ENCODE measurements around the gene SERPINA1.
"Not testable (repeated sequence)": the region's sequence is repeated elsewhere in the genome, so short reads cannot be mapped to it uniquely, and the experiment has no call there.

The SERPINA1 gene

GRCh38 chr14:94388384-94389103, at the start of gene SERPINA1:
TSS of gene SERPINA1 (minus strand) at chr14:94388602. CDS start at chr14:94383237, 5,365 bp downstream.
- Mint-ChIP-seq H3K27ac (no peak within 1 kb of the TSS), H3K9me3 (no peaks in the 10 kb centered on the region), H3K36me3 (no peaks in the 10 kb centered on the region), H3K4me1 (peaks cover 15% of the 10 kb centered on the region), H3K27me3 (no peaks in the 10 kb centered on the region), H3K4me3 (no peak within 1 kb of the TSS)

DNA sequence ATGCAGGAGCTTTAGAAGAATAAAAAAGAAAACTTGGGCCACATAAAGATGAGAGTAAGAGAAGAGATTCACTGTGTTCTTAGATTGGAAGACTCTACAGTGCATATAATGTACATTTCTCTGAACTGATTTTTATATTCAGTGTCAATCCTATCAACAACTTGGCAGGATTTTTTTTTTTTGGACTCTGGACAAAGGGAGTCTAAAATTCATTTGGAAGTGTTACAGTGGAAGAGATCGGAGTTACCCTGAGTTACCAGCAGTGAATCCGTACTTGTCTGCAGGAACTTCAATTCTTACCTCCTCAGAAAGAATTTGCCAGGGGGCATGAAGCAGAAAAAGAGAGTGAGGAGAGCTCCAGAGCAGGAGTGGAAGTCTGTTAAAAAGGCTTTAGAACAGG, 40.2 kb upstream of the SERPINA1 start:
- no peaks in the 10 kb centered on the region for H3K9me3 Mint-ChIP-seq
- H3K27me3 Mint-ChIP-seq, result peaks cover 14% of the 10 kb centered on the region
- no peak overlapping the region for H3K4me3 Mint-ChIP-seq
- H3K27ac Mint-ChIP-seq, result no peak overlapping the region
- no peaks in the 10 kb centered on the region for H3K4me1 Mint-ChIP-seq
- H3K36me3 Mint-ChIP-seq, result no peaks in the 10 kb centered on the region

DNA sequence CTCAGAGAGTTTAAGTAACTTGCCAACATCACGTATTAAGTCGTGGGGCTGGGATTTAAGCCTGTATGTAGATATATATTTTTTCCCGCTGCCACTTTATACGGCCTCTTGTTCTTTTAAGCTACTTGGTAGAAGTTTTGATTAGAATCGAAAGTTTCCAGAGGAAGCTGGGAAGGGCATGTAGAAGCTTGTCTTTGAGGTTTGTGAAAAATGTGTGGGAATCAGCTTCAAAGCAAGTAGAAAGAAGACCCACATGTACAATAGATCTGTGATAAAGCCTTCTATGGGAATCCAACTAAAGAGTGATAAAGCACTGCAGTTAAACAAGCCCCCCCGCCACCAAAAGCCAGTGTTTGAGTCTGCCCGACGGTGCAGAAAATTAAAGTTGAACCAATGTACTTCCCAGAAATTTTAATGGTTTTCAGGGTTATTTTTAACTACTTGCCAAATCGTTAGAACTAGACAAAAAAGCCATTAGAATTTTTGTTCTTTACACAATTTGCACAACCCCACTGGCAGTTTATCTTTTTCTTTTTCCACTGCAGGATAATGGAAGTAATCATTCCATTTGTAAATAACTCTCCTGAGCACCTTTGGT, 38.7 kb upstream of the SERPINA1 start:
- no peak overlapping the region for H3K4me3 Mint-ChIP-seq
- no peaks in the 10 kb centered on the region for H3K9me3 Mint-ChIP-seq
- no peak overlapping the region for H3K27ac Mint-ChIP-seq
- peaks cover 18% of the 10 kb centered on the region for H3K27me3 Mint-ChIP-seq
- no peaks in the 10 kb centered on the region for H3K4me1 Mint-ChIP-seq
- H3K36me3 Mint-ChIP-seq, result no peaks in the 10 kb centered on the region

- Mint-ChIP-seq H3K4me3 (no peak overlapping the region), H3K27ac (no peak overlapping the region), H3K27me3 (peaks cover 18% of the 10 kb centered on the region), H3K9me3 (no peaks in the 10 kb centered on the region), H3K36me3 (no peaks in the 10 kb centered on the region), H3K4me1 (no peaks in the 10 kb centered on the region)
Observed at GRCh38 chr14:94426526-94426925, 38.1 kb upstream of the SERPINA1 start.

DNA sequence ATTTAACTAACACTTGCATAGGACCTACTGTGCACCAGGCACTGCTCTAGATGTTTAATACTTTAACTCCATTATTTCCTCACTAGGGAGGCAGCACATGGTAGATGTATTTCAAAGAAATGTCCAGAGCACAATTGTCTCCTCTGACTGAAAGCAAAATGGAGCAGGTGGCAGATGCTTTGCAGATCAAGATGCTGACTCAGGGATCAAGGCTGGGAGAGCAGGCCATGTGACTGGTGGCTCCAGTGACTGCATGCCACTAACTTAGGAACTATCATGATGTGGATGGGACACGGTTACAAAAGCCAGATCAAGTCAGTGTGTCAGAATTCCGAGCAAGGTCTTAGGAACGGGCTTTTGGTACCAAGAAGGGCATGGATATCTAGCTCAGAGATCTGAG, 36.0 kb upstream of the SERPINA1 start:
- Mint-ChIP-seq H3K4me1 (no peaks in the 10 kb centered on the region), H3K36me3 (no peaks in the 10 kb centered on the region), H3K27ac (no peak overlapping the region), H3K4me3 (no peak overlapping the region), H3K9me3 (peaks cover 5% of the 10 kb centered on the region), H3K27me3 (peaks cover 26% of the 10 kb centered on the region)

DNA sequence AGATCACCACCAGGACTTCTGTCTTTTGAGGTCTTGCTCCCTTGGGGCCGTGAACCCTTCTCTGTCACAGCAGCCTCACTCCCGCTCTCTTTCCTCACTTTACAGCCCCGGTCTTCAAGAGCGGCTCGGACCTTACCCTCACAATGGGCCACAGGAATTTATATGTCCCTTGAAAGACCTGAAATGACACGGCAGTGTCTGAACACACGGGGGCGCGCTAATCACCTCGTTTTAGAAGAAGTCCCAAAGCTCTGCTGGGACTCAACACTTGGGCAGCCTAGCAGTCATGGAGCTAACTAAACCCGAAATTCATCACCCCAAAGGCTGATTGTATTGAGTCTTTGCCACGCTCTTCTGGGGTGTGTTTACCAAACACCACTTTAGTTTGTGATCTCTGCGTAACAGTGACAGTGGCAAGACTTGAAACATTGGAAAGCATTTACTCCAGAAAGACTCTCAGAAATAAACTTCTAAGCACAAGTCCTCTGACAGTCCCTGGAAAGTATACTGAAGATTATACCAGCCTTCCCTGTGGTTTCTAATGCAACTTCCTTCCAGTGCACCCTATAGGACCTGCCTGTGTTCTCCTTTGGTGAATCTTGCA, 35.2 kb upstream of the SERPINA1 start:
- peaks cover 5% of the 10 kb centered on the region for H3K9me3 Mint-ChIP-seq
- no peaks in the 10 kb centered on the region for H3K36me3 Mint-ChIP-seq
- H3K4me3 Mint-ChIP-seq, result no peak overlapping the region
- no peaks in the 10 kb centered on the region for H3K4me1 Mint-ChIP-seq
- peaks cover 26% of the 10 kb centered on the region for H3K27me3 Mint-ChIP-seq
- H3K27ac Mint-ChIP-seq, result no peak overlapping the region

- peaks cover 12% of the 10 kb centered on the region for H3K9me3 Mint-ChIP-seq
- no peaks in the 10 kb centered on the region for H3K4me1 Mint-ChIP-seq
- H3K4me3 Mint-ChIP-seq, result no peak overlapping the region
- H3K27me3 Mint-ChIP-seq, result peaks cover 31% of the 10 kb centered on the region
- H3K36me3 Mint-ChIP-seq, result no peaks in the 10 kb centered on the region
- no peak overlapping the region for H3K27ac Mint-ChIP-seq
Observed at GRCh38 chr14:94421316-94421715, 32.9 kb upstream of the SERPINA1 start.

DNA sequence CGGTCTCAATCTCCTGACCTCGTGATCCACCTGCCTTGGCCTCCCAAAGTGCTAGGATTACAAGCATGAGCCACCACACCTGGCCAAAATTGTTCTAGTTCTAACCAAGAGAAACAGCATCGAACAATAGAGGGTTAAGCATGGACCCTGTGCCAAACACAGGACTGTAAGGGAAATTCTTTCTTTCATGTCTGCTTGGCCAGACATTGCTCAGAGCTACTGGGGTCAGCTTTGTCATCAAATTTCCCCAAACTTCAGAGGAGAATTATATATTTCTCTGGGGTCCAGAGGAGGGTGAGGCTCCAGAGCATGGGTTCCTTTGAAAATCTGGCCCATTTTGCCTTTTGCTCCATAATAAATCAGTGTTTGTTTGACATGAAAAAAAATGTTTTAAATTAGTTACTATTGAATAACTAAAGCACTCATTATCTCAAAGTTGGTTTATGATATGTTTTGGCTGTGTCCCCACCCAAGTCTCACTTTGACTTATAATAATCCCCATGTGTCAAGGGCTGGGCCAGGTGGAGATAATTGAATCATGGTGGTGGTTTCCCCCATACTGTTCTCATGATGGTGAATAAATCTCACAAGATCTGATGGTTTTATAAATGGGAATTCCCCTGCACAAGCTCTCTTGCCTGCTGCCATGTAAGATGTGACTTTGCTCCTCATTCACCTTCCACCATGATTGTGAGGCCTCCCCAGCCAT, 29.2 kb upstream of the SERPINA1 start:
- not testable (repeated sequence) for H3K4me3 Mint-ChIP-seq, H3K27ac Mint-ChIP-seq, H3K4me1 Mint-ChIP-seq, H3K36me3 Mint-ChIP-seq
- peaks cover 17% of the 10 kb centered on the region for H3K9me3 Mint-ChIP-seq
- peaks cover 24% of the 10 kb centered on the region for H3K27me3 Mint-ChIP-seq

DNA sequence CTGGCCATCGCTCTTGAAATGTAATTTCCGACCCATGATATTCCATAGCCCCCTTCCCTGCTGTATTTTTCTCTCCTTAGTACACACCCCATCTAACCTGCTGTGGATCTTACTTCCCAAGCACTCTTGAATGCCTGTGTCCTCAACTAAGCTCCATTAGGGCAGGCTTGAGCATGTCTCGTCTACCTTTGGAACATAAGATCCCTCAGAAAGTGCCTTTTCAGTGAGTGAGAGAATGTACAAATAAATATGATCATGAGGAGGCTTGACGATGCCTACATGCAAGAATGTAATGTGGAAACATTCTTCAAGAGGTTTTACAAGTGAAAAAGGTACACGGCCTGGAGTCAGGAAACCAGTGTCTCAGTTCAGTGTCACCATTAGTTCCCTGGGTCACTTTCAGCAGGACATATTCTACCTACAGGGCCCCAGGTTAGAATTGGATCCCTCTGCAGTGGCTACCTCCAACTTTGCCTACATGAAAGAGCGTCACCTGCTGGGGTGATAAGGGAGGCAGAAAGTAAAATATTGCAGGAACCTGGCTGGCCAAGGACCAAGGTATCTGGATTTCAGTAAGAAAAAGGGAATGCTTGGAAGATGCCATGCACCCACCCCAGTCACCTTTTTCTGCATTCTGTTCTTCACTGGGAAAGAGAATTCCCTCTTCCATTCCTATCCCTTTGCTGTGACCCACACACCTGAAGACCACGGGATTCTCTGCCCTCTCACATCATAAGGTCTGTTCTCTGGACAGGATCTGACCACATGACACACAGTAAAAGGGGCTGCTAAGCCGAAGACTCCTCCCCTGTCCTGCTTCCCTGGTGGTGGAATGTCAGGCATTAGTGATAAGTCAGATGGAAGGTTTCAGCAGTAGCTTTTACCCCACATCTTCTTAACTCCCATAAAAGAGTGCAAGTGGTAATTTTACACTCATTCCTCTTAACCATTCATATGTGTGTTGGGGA, 24.6 kb upstream of the SERPINA1 start:
- Mint-ChIP-seq H3K36me3 (peaks cover 2% of the 10 kb centered on the region), H3K4me1 (no peaks in the 10 kb centered on the region), H3K9me3 (peaks cover 21% of the 10 kb centered on the region), H3K4me3 (no peak overlapping the region), H3K27ac (no peak overlapping the region), H3K27me3 (peaks cover 10% of the 10 kb centered on the region)

GRCh38 chr14:94411638-94412037, 23.2 kb upstream of the SERPINA1 start:
- peaks cover 2% of the 10 kb centered on the region for H3K36me3 Mint-ChIP-seq
- no peak overlapping the region for H3K4me3 Mint-ChIP-seq
- H3K27ac Mint-ChIP-seq, result no peak overlapping the region
- H3K4me1 Mint-ChIP-seq, result no peaks in the 10 kb centered on the region
- peaks cover 10% of the 10 kb centered on the region for H3K27me3 Mint-ChIP-seq
- peaks cover 23% of the 10 kb centered on the region for H3K9me3 Mint-ChIP-seq

DNA sequence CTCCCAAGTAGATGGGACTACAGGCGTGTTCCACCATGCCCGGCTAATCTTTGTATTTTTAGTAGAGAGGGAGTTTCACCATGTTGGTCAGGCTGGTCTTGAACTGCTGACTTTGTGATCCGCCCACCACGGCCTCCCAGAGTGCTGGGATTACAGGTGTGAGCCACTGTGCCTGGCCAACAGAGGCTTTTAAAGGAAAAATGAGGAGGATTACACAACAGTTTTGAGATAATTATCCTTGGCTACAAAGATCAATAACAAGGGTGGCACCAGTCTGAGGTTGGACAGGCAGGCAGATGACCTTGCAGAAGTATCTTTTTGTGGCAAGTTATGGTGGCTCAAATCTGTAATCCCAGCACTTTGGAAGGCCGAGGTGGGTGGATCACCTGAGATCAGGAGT, 21.0 kb upstream of the SERPINA1 start:
- not testable (repeated sequence) for H3K4me1 Mint-ChIP-seq, H3K36me3 Mint-ChIP-seq, H3K27ac Mint-ChIP-seq, H3K27me3 Mint-ChIP-seq, H3K4me3 Mint-ChIP-seq
- H3K9me3 Mint-ChIP-seq, result peaks cover 17% of the 10 kb centered on the region

GRCh38 chr14:94408546-94409095, 20.2 kb upstream of the SERPINA1 start:
- H3K4me1 Mint-ChIP-seq, result no peaks in the 10 kb centered on the region
- peaks cover 4% of the 10 kb centered on the region for H3K27me3 Mint-ChIP-seq
- H3K36me3 Mint-ChIP-seq, result peaks cover 2% of the 10 kb centered on the region
- H3K4me3 Mint-ChIP-seq, result no peak overlapping the region
- no peak overlapping the region for H3K27ac Mint-ChIP-seq
- H3K9me3 Mint-ChIP-seq, result peaks cover 17% of the 10 kb centered on the region

DNA sequence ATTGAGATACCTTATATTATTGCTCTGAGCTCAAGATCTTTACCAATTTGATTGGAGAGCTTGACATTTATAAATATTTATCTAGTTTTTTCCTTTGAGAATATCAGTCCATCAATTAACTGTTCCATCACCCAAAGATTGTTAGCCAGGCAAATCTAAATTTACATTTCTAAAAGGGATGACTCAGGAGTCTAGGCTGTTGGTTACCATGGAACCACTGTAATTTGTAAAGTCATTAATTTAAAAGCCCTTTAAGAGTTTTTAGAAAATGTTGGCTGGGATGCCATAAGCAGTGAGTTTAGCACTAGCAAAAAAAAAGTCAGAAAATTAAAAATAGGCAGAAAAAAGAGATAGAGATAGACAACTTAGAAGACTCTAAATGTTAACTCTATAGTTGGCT, 19.5 kb upstream of the SERPINA1 start:
- Mint-ChIP-seq H3K4me1 (no peaks in the 10 kb centered on the region), H3K27ac (no peak overlapping the region), H3K36me3 (peaks cover 2% of the 10 kb centered on the region), H3K4me3 (no peak overlapping the region), H3K9me3 (peaks cover 17% of the 10 kb centered on the region), H3K27me3 (no peaks in the 10 kb centered on the region)

DNA sequence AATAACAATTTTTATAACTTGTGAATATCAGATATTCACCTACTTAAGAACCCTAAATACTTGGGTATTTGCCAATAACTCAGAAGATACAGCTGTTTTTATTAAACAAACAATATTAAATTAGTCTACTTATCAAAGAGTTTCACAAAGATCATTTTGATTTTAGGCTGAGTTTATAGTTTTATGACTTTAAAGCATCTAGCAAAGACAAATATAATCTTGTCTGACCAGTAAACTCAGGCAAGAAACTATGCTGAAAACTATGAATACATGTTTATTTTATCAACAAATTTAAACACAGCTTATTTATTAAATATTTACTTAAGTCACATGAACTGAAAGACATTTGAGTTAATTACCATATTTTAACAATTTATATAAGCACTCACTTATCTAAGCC, 18.5 kb upstream of the SERPINA1 start:
- Mint-ChIP-seq H3K4me3 (no peak overlapping the region), H3K9me3 (peaks cover 13% of the 10 kb centered on the region), H3K4me1 (no peaks in the 10 kb centered on the region), H3K27me3 (peaks cover 1% of the 10 kb centered on the region), H3K27ac (no peak overlapping the region), H3K36me3 (peaks cover 2% of the 10 kb centered on the region)

- peaks cover 1% of the 10 kb centered on the region for H3K27me3 Mint-ChIP-seq
- peaks cover 2% of the 10 kb centered on the region for H3K36me3 Mint-ChIP-seq
Observed at GRCh38 chr14:94405486-94405885, 17.1 kb upstream of the SERPINA1 start.

More at GRCh38 chr14:94405486-94405885, 17.1 kb upstream of the SERPINA1 start:
- no peak overlapping the region for H3K4me3 Mint-ChIP-seq
- H3K27ac Mint-ChIP-seq, result no peak overlapping the region
- no peaks in the 10 kb centered on the region for H3K4me1 Mint-ChIP-seq
- H3K9me3 Mint-ChIP-seq, result peaks cover 11% of the 10 kb centered on the region
